DOHH2 (cell line): Measurements from ENCODE around the gene FAM217A.
A peak's percentile ranks its signal among the peaks of the same experiment; 100 is the strongest.

Experiments used
- H3F3A ChIP-seq: fragments of 200-600 bp; sonication (generic), shearing (Covaris generic); 2 replicates; pipeline ENCODE4 v1.6.0; 2016; ENCODE audit warnings: antibody characterized with exemption, mild to moderate bottlenecking; ENCODE audit not compliant: control insufficient read depth, insufficient read depth
- H3K27ac ChIP-seq: fragments of 200-600 bp; sonication (generic); 2 replicates; pipeline ENCODE4 v1.5.1; 2014; ENCODE audit warnings: low read depth, mild to moderate bottlenecking, low read length, moderate library complexity
- H3K27me3 ChIP-seq: fragments of 200-600 bp; sonication (generic); 2 replicates; pipeline ENCODE4 v1.6.1; 2014; ENCODE audit warnings: mild to moderate bottlenecking, low read length, mixed read lengths; ENCODE audit not compliant: control insufficient read depth
- H3K36me3 ChIP-seq: fragments of 200-600 bp; sonication (generic); 2 replicates; pipeline ENCODE4 v1.6.1; 2014; ENCODE audit warnings: mild to moderate bottlenecking, low read length, moderate library complexity, mixed read lengths; ENCODE audit not compliant: control insufficient read depth
- H3K4me1 ChIP-seq: fragments of 200-600 bp; sonication (generic); 2 replicates; pipeline ENCODE4 v1.6.1; 2014; ENCODE audit warnings: mild to moderate bottlenecking, low read length, mixed read lengths; ENCODE audit not compliant: control insufficient read depth
- H3K4me2 ChIP-seq: fragments of 200-600 bp; sonication (generic); 2 replicates; pipeline ENCODE4 v1.6.0; 2014; ENCODE audit warnings: mild to moderate bottlenecking, low read length, moderate library complexity
- H3K4me3 ChIP-seq: fragments of 200-600 bp; sonication (generic); 2 replicates; pipeline ENCODE4 v1.5.1; 2014; ENCODE audit warnings: mild to moderate bottlenecking, low read length, mixed read lengths
- H3K79me2 ChIP-seq: fragments of 200-600 bp; sonication (generic); 2 replicates; pipeline ENCODE4 v1.6.1; 2014; ENCODE audit warnings: mild to moderate bottlenecking, low read length, mixed read lengths; ENCODE audit not compliant: control insufficient read depth
- H3K9me2 ChIP-seq: fragments of 200-600 bp; sonication (generic); replicated peaks from 2 replicates; pipeline ENCODE4 v1.6.1; 2014; ENCODE audit warnings: mild to moderate bottlenecking, low read length, mixed read lengths; ENCODE audit not compliant: control insufficient read depth
- H3K9me3 ChIP-seq: fragments of 200-600 bp; sonication (generic); 2 replicates; pipeline ENCODE4 v1.6.1; 2014; ENCODE audit warnings: antibody characterized with exemption, low read length, mixed read lengths; ENCODE audit not compliant: control insufficient read depth, insufficient read depth
- H4K20me1 ChIP-seq: fragments of 200-600 bp; sonication (generic); 2 replicates; pipeline ENCODE4 v1.6.0; 2014; ENCODE audit warnings: low read depth, mild to moderate bottlenecking, antibody characterized with exemption, low read length, moderate library complexity; ENCODE audit not compliant: control insufficient read depth, insufficient read depth
- CTCF ChIP-seq: fragments of 200-600 bp; sonication (generic); IDR thresholded peaks from one replicate; pipeline ENCODE4 v1.5.1; 2014; ENCODE audit warnings: antibody characterized with exemption, mild to moderate bottlenecking, low read depth, low read length; ENCODE audit not compliant: poor library complexity, severe bottlenecking
- EZH2phosphoT487 ChIP-seq: fragments of 200-600 bp; sonication (generic); IDR thresholded peaks from 2 replicates; pipeline ENCODE4 v1.6.1; 2017; ENCODE audit warnings: borderline replicate concordance, mild to moderate bottlenecking, antibody characterized with exemption, low read length, moderate library complexity, mixed read lengths

The FAM217A gene

GRCh38 chr6:4020822-4021132, 58.2 kb downstream of the FAM217A start:
- Histone ChIP-seq H3K27ac (peak overlapping the region; percentile 83), H3K4me3 (peak overlapping the region; percentile 86), H3K36me3 (peaks cover 55% of the 10 kb centered on the region), H3K9me3 (no peaks in the 10 kb centered on the region), H3K4me1 (peaks cover 55% of the 10 kb centered on the region), H3K4me2 (peak overlapping the region; percentile 89), H3K27me3 (no peaks in the 10 kb centered on the region), H3F3A (peaks cover 15% of the 10 kb centered on the region), H3K9me2 (no peaks in the 10 kb centered on the region), H4K20me1 (peaks cover 17% of the 10 kb centered on the region), H3K79me2 (peaks cover 94% of the 10 kb centered on the region)
- TF ChIP-seq EZH2phosphoT487 (no peak), CTCF (no peak)

GRCh38 chr6:4018924-4019236, 60.1 kb downstream of the FAM217A start:
- Histone ChIP-seq H3K27me3 (no peaks in the 10 kb centered on the region), H3K79me2 (peaks cover 94% of the 10 kb centered on the region), H4K20me1 (peaks cover 13% of the 10 kb centered on the region; the same call in 1 of the 2 replicates), H3K36me3 (peaks cover 55% of the 10 kb centered on the region), H3K9me3 (no peaks in the 10 kb centered on the region), H3K4me1 (peaks cover 44% of the 10 kb centered on the region), H3F3A (peaks cover 15% of the 10 kb centered on the region), H3K4me2 (peak overlapping the region; percentile 89), H3K4me3 (peak overlapping the region; percentile 87), H3K27ac (peak overlapping the region; percentile 90), H3K9me2 (no peaks in the 10 kb centered on the region)
- TF ChIP-seq EZH2phosphoT487 (no peak), CTCF (no peak)
